Dendritic cell treated with granulocyte-macrophage colony-stimulating factor and Interleukin-4, amounts not matched to agents 40 ng/mL and 50 ng/mL, for 4 days (primary cell): ENCODE measurements around the gene RAD51D.
"Not testable (repeated sequence)": the region's sequence is repeated elsewhere in the genome, so short reads cannot be mapped to it uniquely, and the experiment has no call there.

Source experiments
- H3K27ac Mint-ChIP-seq: one replicate; pipeline ENCODE4 v1.8.0; 2022; ENCODE audit warnings: mild to moderate bottlenecking, mixed read lengths
- H3K27me3 Mint-ChIP-seq: one replicate; pipeline ENCODE4 v1.8.0; 2022; ENCODE audit warnings: mild to moderate bottlenecking, mixed read lengths
- H3K36me3 Mint-ChIP-seq: one replicate; pipeline ENCODE4 v1.8.0; 2022; ENCODE audit warnings: low read depth, mixed read lengths
- H3K4me1 Mint-ChIP-seq: one replicate; pipeline ENCODE4 v1.8.0; 2022; ENCODE audit warnings: low read depth, mixed read lengths
- H3K4me3 Mint-ChIP-seq: one replicate; pipeline ENCODE4 v1.8.0; 2022; ENCODE audit warnings: mild to moderate bottlenecking, moderate library complexity, mixed read lengths
- H3K9me3 Mint-ChIP-seq: one replicate; pipeline ENCODE4 v1.8.0; 2022; ENCODE audit warnings: mixed read lengths
- intact Hi-C: fragments of 100-400 bp; cut with micrococcal nuclease; formaldehyde crosslinking; loops from one replicate; pipeline ENCODE4 v1.15.0; 2022

Gene RAD51D

GRCh38 chr17:35151080-35151479 is 31.4 kb upstream of the RAD51D start:
- H3K9me3 Mint-ChIP-seq, intact Hi-C loops, H3K36me3 Mint-ChIP-seq, H3K27ac Mint-ChIP-seq, H3K27me3 Mint-ChIP-seq, H3K4me3 Mint-ChIP-seq, H3K4me1 Mint-ChIP-seq: not testable (repeated sequence)

- Mint-ChIP-seq H3K27me3 (peaks cover 7% of the 10 kb centered on the region), H3K27ac (no peak overlapping the region), H3K4me1 (no peaks in the 10 kb centered on the region), H3K9me3 (no peaks in the 10 kb centered on the region), H3K36me3 (no peaks in the 10 kb centered on the region), H3K4me3 (no peak overlapping the region)
- intact Hi-C loops = no loop called here
Observed at GRCh38 chr17:35149941-35150340, 30.3 kb upstream of the RAD51D start.

- Mint-ChIP-seq H3K27me3 (peaks cover 13% of the 10 kb centered on the region), H3K9me3 (no peaks in the 10 kb centered on the region), H3K4me3 (no peak overlapping the region), H3K4me1 (no peaks in the 10 kb centered on the region), H3K27ac (no peak overlapping the region), H3K36me3 (no peaks in the 10 kb centered on the region)
- intact Hi-C loops = no loop called here
Observed at GRCh38 chr17:35148144-35148543, 28.5 kb upstream of the RAD51D start.

GRCh38 chr17:35147375-35147905 is 27.8 kb upstream of the RAD51D start, which contains the start of gene UNC45B:
TSS of gene UNC45B (plus strand) at chr17:35147817. CDS start at chr17:35148264, 447 bp downstream.
- Mint-ChIP-seq H3K27me3 (peaks cover 13% of the 10 kb centered on the region), H3K4me1 (no peaks in the 10 kb centered on the region), H3K27ac (no peak within 1 kb of the TSS), H3K36me3 (no peaks in the 10 kb centered on the region), H3K9me3 (no peaks in the 10 kb centered on the region), H3K4me3 (no peak within 1 kb of the TSS)
- intact Hi-C loops = no loop called here

GRCh38 chr17:35146214-35146833 is 26.7 kb upstream of the RAD51D start:
- intact Hi-C loops = no loop called here
- Mint-ChIP-seq H3K27ac (no peak overlapping the region), H3K27me3 (peaks cover 13% of the 10 kb centered on the region), H3K9me3 (no peaks in the 10 kb centered on the region), H3K4me1 (no peaks in the 10 kb centered on the region), H3K4me3 (no peak overlapping the region), H3K36me3 (no peaks in the 10 kb centered on the region)

- no peak overlapping the region for H3K4me3 Mint-ChIP-seq
- H3K4me1 Mint-ChIP-seq = no peaks in the 10 kb centered on the region
- no peaks in the 10 kb centered on the region for H3K36me3 Mint-ChIP-seq
- H3K27ac Mint-ChIP-seq = no peak overlapping the region
- intact Hi-C loops = no loop called here
- peaks cover 10% of the 10 kb centered on the region for H3K27me3 Mint-ChIP-seq
- H3K9me3 Mint-ChIP-seq = no peaks in the 10 kb centered on the region
Observed at GRCh38 chr17:35144840-35145239, 25.2 kb upstream of the RAD51D start.

GRCh38 chr17:35142467-35142796 is 22.8 kb upstream of the RAD51D start:
- Mint-ChIP-seq H3K4me3 (peak overlapping the region; percentile 80), H3K9me3 (no peaks in the 10 kb centered on the region), H3K4me1 (no peaks in the 10 kb centered on the region), H3K27me3 (peaks cover 8% of the 10 kb centered on the region), H3K27ac (no peak overlapping the region), H3K36me3 (peaks cover 19% of the 10 kb centered on the region)
- intact Hi-C loops = no loop called here

GRCh38 chr17:35141681-35142466 is 22.2 kb upstream of the RAD51D start, which contains the start of gene NLE1:
TSS of gene NLE1 (minus strand) at chr17:35142303. CDS start at chr17:35142275, 28 bp downstream.
- Mint-ChIP-seq H3K27me3 (peaks cover 6% of the 10 kb centered on the region), H3K36me3 (peaks cover 25% of the 10 kb centered on the region), H3K9me3 (no peaks in the 10 kb centered on the region), H3K4me1 (no peaks in the 10 kb centered on the region), H3K4me3 (peak within 1 kb of the TSS; percentile 80), H3K27ac (no peak within 1 kb of the TSS)
- intact Hi-C loops = no loop called here

- Mint-ChIP-seq H3K27me3 (no peaks in the 10 kb centered on the region), H3K9me3 (no peaks in the 10 kb centered on the region), H3K4me1 (no peaks in the 10 kb centered on the region), H3K36me3 (peaks cover 62% of the 10 kb centered on the region), H3K27ac (no peak overlapping the region), H3K4me3 (no peak overlapping the region)
- intact Hi-C loops = no loop called here
Observed at GRCh38 chr17:35138218-35138617, 18.6 kb upstream of the RAD51D start.

- peaks cover 78% of the 10 kb centered on the region for H3K36me3 Mint-ChIP-seq
- H3K9me3 Mint-ChIP-seq = no peaks in the 10 kb centered on the region
- H3K4me3 Mint-ChIP-seq = no peak overlapping the region
- no peak overlapping the region for H3K27ac Mint-ChIP-seq
- intact Hi-C loops = no loop called here
- H3K4me1 Mint-ChIP-seq = no peaks in the 10 kb centered on the region
- no peaks in the 10 kb centered on the region for H3K27me3 Mint-ChIP-seq
Observed at GRCh38 chr17:35135322-35135721, 15.7 kb upstream of the RAD51D start.

- intact Hi-C loops = no loop called here
- Mint-ChIP-seq H3K27me3 (no peaks in the 10 kb centered on the region), H3K36me3 (peaks cover 64% of the 10 kb centered on the region), H3K4me1 (no peaks in the 10 kb centered on the region), H3K9me3 (no peaks in the 10 kb centered on the region), H3K27ac (no peak overlapping the region), H3K4me3 (no peak overlapping the region)
Observed at GRCh38 chr17:35132816-35133550, 13.3 kb upstream of the RAD51D start.

GRCh38 chr17:35132099-35132498 is 12.4 kb upstream of the RAD51D start:
- Mint-ChIP-seq H3K27me3 (no peaks in the 10 kb centered on the region), H3K4me1 (no peaks in the 10 kb centered on the region), H3K27ac (no peak overlapping the region), H3K4me3 (no peak overlapping the region), H3K36me3 (peaks cover 56% of the 10 kb centered on the region), H3K9me3 (no peaks in the 10 kb centered on the region)
- intact Hi-C loops = no loop called here

GRCh38 chr17:35130392-35130791 is 10.7 kb upstream of the RAD51D start:
- Mint-ChIP-seq H3K4me3 (no peak overlapping the region), H3K27me3 (no peaks in the 10 kb centered on the region), H3K9me3 (no peaks in the 10 kb centered on the region), H3K27ac (no peak overlapping the region), H3K4me1 (no peaks in the 10 kb centered on the region), H3K36me3 (peaks cover 38% of the 10 kb centered on the region)
- intact Hi-C loops = no loop called here

GRCh38 chr17:35129973-35130351 is 10.3 kb upstream of the RAD51D start:
- intact Hi-C loops = no loop called here
- H3K9me3 Mint-ChIP-seq = no peaks in the 10 kb centered on the region
- no peak overlapping the region for H3K4me3 Mint-ChIP-seq
- H3K36me3 Mint-ChIP-seq = peaks cover 34% of the 10 kb centered on the region
- no peaks in the 10 kb centered on the region for H3K4me1 Mint-ChIP-seq
- H3K27me3 Mint-ChIP-seq = no peaks in the 10 kb centered on the region
- no peak overlapping the region for H3K27ac Mint-ChIP-seq
